Osteoblast (primary cell): ENCODE measurements around the gene RIPOR3. TPM values are rescaled to one million over a fixed set of nuclear protein-coding genes. Genes with fewer than 3 reads are reported as not detected.
"Not testable (repeated sequence)": the region's sequence is repeated elsewhere in the genome, so short reads cannot be mapped to it uniquely, and the experiment has no call there.

Experiments used
- DNase-seq: peaks from one replicate; pipeline ENCODE4 v3.0.0; 2011; ENCODE audit warnings: low spot score, mixed read lengths; ENCODE audit not compliant: insufficient read length; ENCODE audit errors: missing footprints
- H2AFZ ChIP-seq: 2 replicates; pipeline ENCODE4 v1.6.0; 2011; ENCODE audit warnings: mild to moderate bottlenecking, low read length
- H3K27ac ChIP-seq: 2 replicates; pipeline ENCODE4 v1.5.1; 2011; ENCODE audit warnings: mild to moderate bottlenecking, low read depth, low read length, moderate library complexity
- H3K27me3 ChIP-seq: 2 replicates; pipeline ENCODE4 v1.6.0; 2012; ENCODE audit warnings: mild to moderate bottlenecking, control low read depth, inconsistent platforms, low read length, moderate library complexity; ENCODE audit not compliant: insufficient read depth
- H3K36me3 ChIP-seq: 2 replicates; pipeline ENCODE4 v1.5.1; 2011; ENCODE audit warnings: mild to moderate bottlenecking, low read length, control low read depth, moderate library complexity; ENCODE audit not compliant: insufficient read depth
- H3K4me1 ChIP-seq: 2 replicates; pipeline ENCODE4 v1.5.1; 2011; ENCODE audit warnings: mild to moderate bottlenecking, low read length, control low read depth, moderate library complexity; ENCODE audit not compliant: insufficient read depth
- H3K4me2 ChIP-seq: 2 replicates; pipeline ENCODE4 v1.6.0; 2011; ENCODE audit warnings: mild to moderate bottlenecking, low read length; ENCODE audit not compliant: insufficient read depth
- H3K4me3 ChIP-seq: fragments of 200-600 bp; sonication (generic); 3 replicates; pipeline ENCODE4 v1.5.1; 2012; ENCODE audit warnings: mild to moderate bottlenecking, low read length, inconsistent platforms; ENCODE audit not compliant: insufficient read depth
- H3K79me2 ChIP-seq: 2 replicates; pipeline ENCODE4 v1.6.0; 2012; ENCODE audit warnings: mild to moderate bottlenecking, low read length, control low read depth, inconsistent platforms; ENCODE audit not compliant: insufficient read depth
- H3K9me3 ChIP-seq: 2 replicates; pipeline ENCODE4 v1.5.1; 2011; ENCODE audit warnings: low read depth, low read length, control low read depth
- H4K20me1 ChIP-seq: 2 replicates; pipeline ENCODE4 v1.6.0; 2012; ENCODE audit warnings: mild to moderate bottlenecking, low read length, control low read depth; ENCODE audit not compliant: insufficient read depth
- CTCF ChIP-seq: IDR thresholded peaks from 2 replicates; pipeline ENCODE4 v1.5.1; 2011; ENCODE audit warnings: mild to moderate bottlenecking, low read depth, low read length, moderate library complexity; ENCODE audit errors: extremely low read depth
- total RNA-seq: library from RNA; depleted of rRNA; stranded (reverse); fragments of >200 nt; gene quantifications from 2 replicates; pipeline ENCODE4 v1.2.3, GENCODE V29; 2012

RIPOR3 gene
- total RNA-seq, 1 donor: 1.1 TPM

GRCh38 chr20:50646483-50646996 is 44.8 kb downstream of the RIPOR3 start:
- peak; percentile 74 for DNase-seq
- no peak overlapping the region for H3K4me3 ChIP-seq
- TF ChIP-seq CTCF: peak; percentile 40
- no peaks in the 10 kb centered on the region for H4K20me1 ChIP-seq
- no peaks in the 10 kb centered on the region for H3K9me3 ChIP-seq
- H3K27me3 ChIP-seq: no peaks in the 10 kb centered on the region
- H3K27ac ChIP-seq: peak overlapping the region; percentile 52
- H2AFZ ChIP-seq: no peak overlapping the region
- no peaks in the 10 kb centered on the region for H3K36me3 ChIP-seq
- no peak overlapping the region for H3K4me2 ChIP-seq
- no peaks in the 10 kb centered on the region for H3K79me2 ChIP-seq
- peaks cover 14% of the 10 kb centered on the region for H3K4me1 ChIP-seq

GRCh38 chr20:50645253-50646068 is 45.9 kb downstream of the RIPOR3 start:
- peak overlapping the region; percentile 52 for H3K27ac ChIP-seq
- no peaks in the 10 kb centered on the region for H3K79me2 ChIP-seq
- H4K20me1 ChIP-seq: no peaks in the 10 kb centered on the region
- peaks cover 14% of the 10 kb centered on the region for H3K4me1 ChIP-seq
- peak; percentile 96 for DNase-seq
- TF ChIP-seq CTCF: no peak
- H3K27me3 ChIP-seq: no peaks in the 10 kb centered on the region
- H2AFZ ChIP-seq: peak overlapping the region; percentile 28
- H3K36me3 ChIP-seq: no peaks in the 10 kb centered on the region
- H3K4me3 ChIP-seq: peak overlapping the region; percentile 30
- peak overlapping the region; percentile 62 for H3K4me2 ChIP-seq
- H3K9me3 ChIP-seq: no peaks in the 10 kb centered on the region

GRCh38 chr20:50642288-50642803 is 49.0 kb downstream of the RIPOR3 start:
- H3K27ac ChIP-seq: no peak overlapping the region
- H3K79me2 ChIP-seq: no peaks in the 10 kb centered on the region
- no peaks in the 10 kb centered on the region for H4K20me1 ChIP-seq
- TF ChIP-seq CTCF: no peak
- H3K9me3 ChIP-seq: no peaks in the 10 kb centered on the region
- H3K4me1 ChIP-seq: peaks cover 14% of the 10 kb centered on the region
- H3K4me3 ChIP-seq: no peak overlapping the region
- no peaks in the 10 kb centered on the region for H3K36me3 ChIP-seq
- H3K27me3 ChIP-seq: no peaks in the 10 kb centered on the region
- H2AFZ ChIP-seq: no peak overlapping the region
- no peak overlapping the region for H3K4me2 ChIP-seq
- no peak for DNase-seq

- H3K36me3 ChIP-seq, H3K4me2 ChIP-seq, H3K4me3 ChIP-seq, H3K79me2 ChIP-seq, H3K27ac ChIP-seq, H4K20me1 ChIP-seq, H2AFZ ChIP-seq, H3K9me3 ChIP-seq, H3K27me3 ChIP-seq, DNase-seq: not testable (repeated sequence)
- H3K4me1 ChIP-seq: peaks cover 20% of the 10 kb centered on the region
These were observed 49.6 kb downstream of the RIPOR3 start for GRCh38 chr20:50641625-50642287.

- H3K36me3 ChIP-seq, H3K4me3 ChIP-seq, H4K20me1 ChIP-seq, H3K79me2 ChIP-seq, DNase-seq, H3K27ac ChIP-seq, H3K27me3 ChIP-seq, H3K9me3 ChIP-seq, H3K4me2 ChIP-seq, H2AFZ ChIP-seq: not testable (repeated sequence)
- H3K4me1 ChIP-seq: peaks cover 18% of the 10 kb centered on the region
These were observed 51.2 kb downstream of the RIPOR3 start for GRCh38 chr20:50639971-50640711.
